Muscle of leg (tissue), 11 donors: ENCODE results near the gene CLMN. TPM values are rescaled to one million over a fixed set of nuclear protein-coding genes. Genes with fewer than 3 reads are reported as not detected.

Experiments used
- DNase-seq: peaks from one replicate; pipeline ENCODE4 v3.0.0; 2013
- H3K27ac ChIP-seq: one replicate; pipeline ENCODE4 v1.5.1; 2013; ENCODE audit warnings: mild to moderate bottlenecking, low read length, control low read depth
- H3K27me3 ChIP-seq: one replicate; pipeline ENCODE4 v1.6.1; 2013; ENCODE audit warnings: low read length; ENCODE audit not compliant: control insufficient read depth, insufficient read depth
- H3K36me3 ChIP-seq: one replicate; pipeline ENCODE4 v1.6.1; 2013; ENCODE audit warnings: low read length; ENCODE audit not compliant: control insufficient read depth, insufficient read depth
- H3K4me1 ChIP-seq: one replicate; pipeline ENCODE4 v1.6.1; 2013; ENCODE audit warnings: low read length; ENCODE audit not compliant: control insufficient read depth, insufficient read depth
- H3K4me3 ChIP-seq: one replicate; pipeline ENCODE4 v1.5.1; 2013; ENCODE audit warnings: low read length, control low read depth
- H3K9me3 ChIP-seq: replicated peaks from 2 replicates; pipeline ENCODE4 v1.6.1; 2013; ENCODE audit warnings: low read depth, low read length; ENCODE audit not compliant: control insufficient read depth
- WGBS: methylation state at CpG from one replicate; pipeline ENCODE4 v1.1.5; 2013; ENCODE audit warnings: missing lambda C conversion rate; ENCODE audit not compliant: insufficient coverage; 5-methylcytosine and 5-hydroxymethylcytosine counted together
- polyA plus RNA-seq, 8 donors: library from polyadenylated mRNA; unstranded; fragments of 120-200 nt; gene quantifications; one replicate each; pipeline versions ENCODE4 v1.2.1 to v1.2.3, GENCODE V29; 2013; ENCODE audit warnings: inconsistent platforms in 1 of 8, low replicate concordance in 1 of 8; ENCODE audit not compliant: insufficient read length in 8 of 8, insufficient read depth in 1 of 8
- total RNA-seq: library from RNA; stranded (reverse); fragments of 120-200 nt; gene quantifications from one replicate; pipeline ENCODE4 v1.2.4, GENCODE V29; 2013

The CLMN gene
- total and polyA plus RNA-seq, 9 donors: 2.1 to 4.0 (median 2.8) TPM

DNA sequence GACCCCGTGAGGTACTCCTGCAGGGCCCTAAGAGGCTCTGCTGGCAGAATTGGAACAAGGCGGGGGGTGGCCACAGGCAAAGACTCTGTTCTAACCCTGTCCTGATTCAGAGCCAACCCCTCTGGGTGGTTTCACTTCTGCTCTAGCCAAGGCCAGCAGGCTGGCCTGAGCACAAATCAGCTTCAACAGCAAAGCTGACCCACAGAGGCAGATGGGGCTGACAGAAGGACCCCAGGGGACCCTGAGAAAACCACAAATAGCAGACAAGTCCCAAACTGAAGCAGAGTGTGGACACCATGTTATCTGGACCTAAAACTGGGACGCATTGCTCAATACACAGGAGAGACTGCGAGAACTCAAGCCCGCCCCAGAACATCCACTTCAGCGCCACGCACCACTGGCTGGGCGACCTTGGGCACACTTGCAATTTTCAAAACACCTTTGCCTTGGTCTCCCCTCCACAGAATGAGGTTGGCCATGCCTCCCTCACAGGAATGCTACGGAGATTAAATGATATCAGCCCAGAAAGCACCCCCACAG lies 85.9 kb downstream of the CLMN start:
- H3K4me3 ChIP-seq: no peak overlapping the region
- H3K27ac ChIP-seq: no peak overlapping the region
- peak; percentile 36 for DNase-seq
- peaks cover 5% of the 10 kb centered on the region for H3K27me3 ChIP-seq
- no peaks in the 10 kb centered on the region for H3K9me3 ChIP-seq
- H3K4me1 ChIP-seq: peaks cover 27% of the 10 kb centered on the region
- no peaks in the 10 kb centered on the region for H3K36me3 ChIP-seq
- WGBS: 86% methylated on average over 8 of the region's 9 CpGs

DNA sequence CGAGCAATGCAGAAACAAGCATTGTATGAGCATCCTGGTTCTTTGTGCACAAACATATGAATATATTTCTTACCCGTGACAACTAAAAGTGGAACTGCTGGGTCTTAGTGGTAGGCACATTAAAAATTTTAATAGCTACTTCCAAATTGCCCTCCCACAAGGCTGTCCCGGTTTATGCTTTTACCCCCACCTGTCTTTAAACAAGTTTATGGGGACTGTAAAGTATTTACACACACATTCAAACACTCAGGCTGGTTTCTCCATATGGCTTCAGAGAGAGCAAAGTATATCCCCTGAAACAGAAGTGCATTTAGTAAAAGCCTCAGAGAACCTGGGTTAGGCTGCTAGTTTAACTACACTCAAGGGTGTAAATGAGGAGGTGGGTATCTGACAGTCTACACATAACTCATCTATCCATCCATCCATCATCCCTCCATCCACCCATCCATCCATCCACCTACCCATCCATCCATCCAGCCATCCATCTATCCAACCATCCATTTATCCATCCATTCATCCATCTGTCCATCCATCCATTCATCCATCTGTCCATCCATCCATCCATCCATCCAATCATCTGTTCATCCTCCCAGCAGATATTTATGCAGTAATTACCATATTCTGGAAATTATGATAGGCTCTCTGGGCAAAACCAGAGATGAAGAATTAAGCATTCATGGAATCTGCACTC lies 86.7 kb downstream of the CLMN start:
- Histone ChIP-seq H3K36me3 (no peaks in the 10 kb centered on the region), H3K4me1 (peaks cover 27% of the 10 kb centered on the region), H3K9me3 (no peaks in the 10 kb centered on the region), H3K27ac (no peak overlapping the region), H3K27me3 (peaks cover 7% of the 10 kb centered on the region), H3K4me3 (no peak overlapping the region)
- no peak for DNase-seq
- no CpG with 5 or more reads among the region's 3 CpGs for WGBS

DNA sequence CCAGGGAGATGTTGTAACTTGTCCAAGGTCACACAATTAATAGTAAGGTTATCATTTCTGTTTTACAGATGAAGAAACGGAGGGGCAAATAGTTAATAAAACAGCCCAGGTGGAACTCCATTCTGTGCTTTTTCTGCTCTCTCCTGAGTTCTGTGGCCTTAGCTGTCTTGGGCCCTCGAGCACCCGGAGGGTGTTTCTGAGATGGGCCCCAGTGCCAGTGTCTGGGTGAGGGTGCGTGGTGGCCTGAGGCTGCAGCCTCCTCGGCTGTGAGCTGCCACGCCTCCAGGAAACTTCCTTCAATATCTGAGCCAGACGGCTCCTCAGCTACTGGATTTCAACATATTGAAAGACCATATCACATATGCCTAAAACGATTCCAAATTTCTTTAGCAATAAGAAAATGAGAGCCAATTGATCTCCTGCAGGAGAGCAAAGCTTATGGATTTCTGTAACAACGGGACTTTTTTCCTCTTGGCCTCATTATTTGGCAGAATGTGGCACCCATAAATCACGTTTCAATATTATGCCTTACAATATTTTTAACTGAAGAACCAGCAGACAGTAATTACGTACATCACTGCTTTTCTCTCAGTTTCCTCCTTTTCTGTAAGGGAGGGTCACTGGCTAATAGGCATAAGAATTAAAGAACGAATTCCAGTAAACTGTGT lies 87.6 kb downstream of the CLMN start:
- Histone ChIP-seq H3K9me3 (no peaks in the 10 kb centered on the region), H3K27me3 (peaks cover 8% of the 10 kb centered on the region)
- DNase-seq: peak; percentile 82

DNA sequence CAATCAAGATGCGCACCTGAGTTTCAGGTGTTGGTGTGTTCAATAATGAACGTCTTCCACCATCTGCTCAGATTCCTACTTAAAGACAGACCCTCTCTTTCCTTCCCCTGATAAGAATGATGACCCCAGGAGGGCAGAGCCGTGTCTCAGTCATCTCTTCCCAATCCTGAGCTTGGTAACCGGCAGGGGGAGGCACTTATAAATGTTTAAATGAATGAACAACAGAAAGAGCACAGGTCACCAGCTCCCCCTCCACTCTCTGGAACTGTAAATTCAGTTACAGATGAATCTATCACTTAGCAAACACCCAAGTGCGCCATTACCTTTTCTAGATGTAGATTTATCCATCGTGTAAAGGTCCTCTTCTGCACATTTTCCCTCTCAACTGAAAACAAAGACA lies 90.0 kb downstream of the CLMN start:
- Histone ChIP-seq H3K4me3 (no peak overlapping the region), H3K36me3 (no peaks in the 10 kb centered on the region), H3K4me1 (peaks cover 29% of the 10 kb centered on the region), H3K27ac (no peak overlapping the region), H3K9me3 (no peaks in the 10 kb centered on the region), H3K27me3 (peaks cover 16% of the 10 kb centered on the region)
- DNase-seq: no peak
- WGBS: no CpG with 5 or more reads among the region's 6 CpGs

More for the DNA sequence above, 87.6 kb downstream of the CLMN start:
- no peaks in the 10 kb centered on the region for H3K36me3 ChIP-seq
- H3K4me1 ChIP-seq: peaks cover 30% of the 10 kb centered on the region
- no peak overlapping the region for H3K27ac ChIP-seq
- 35% methylated on average over 2 of the region's 12 CpGs for WGBS
- no peak overlapping the region for H3K4me3 ChIP-seq

DNA sequence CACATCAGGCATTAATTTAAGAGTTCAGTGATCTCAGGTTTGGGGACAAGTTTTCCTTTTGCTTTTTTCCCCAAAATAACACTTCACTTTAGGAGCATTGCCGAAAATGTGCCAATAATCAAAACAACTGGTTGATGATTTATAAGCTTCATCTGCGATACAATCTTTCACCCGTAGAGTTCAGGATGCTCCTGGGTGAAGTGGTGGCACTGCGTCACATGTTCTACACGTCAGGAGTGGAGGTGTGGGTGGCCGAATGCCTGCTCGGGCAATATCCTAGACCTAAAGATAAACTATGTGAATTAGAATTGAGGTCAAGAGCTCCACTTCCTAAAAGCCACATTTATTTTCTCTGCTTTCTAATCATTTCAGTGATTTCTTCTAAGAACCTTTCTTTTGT lies 91.5 kb downstream of the CLMN start:
- WGBS: 89% methylated on average over 4 of the region's 7 CpGs
- H3K27ac ChIP-seq: no peak overlapping the region
- no peak overlapping the region for H3K4me3 ChIP-seq
- DNase-seq: no peak
- no peaks in the 10 kb centered on the region for H3K36me3 ChIP-seq
- H3K27me3 ChIP-seq: peaks cover 16% of the 10 kb centered on the region
- H3K9me3 ChIP-seq: no peaks in the 10 kb centered on the region
- peaks cover 18% of the 10 kb centered on the region for H3K4me1 ChIP-seq

DNA sequence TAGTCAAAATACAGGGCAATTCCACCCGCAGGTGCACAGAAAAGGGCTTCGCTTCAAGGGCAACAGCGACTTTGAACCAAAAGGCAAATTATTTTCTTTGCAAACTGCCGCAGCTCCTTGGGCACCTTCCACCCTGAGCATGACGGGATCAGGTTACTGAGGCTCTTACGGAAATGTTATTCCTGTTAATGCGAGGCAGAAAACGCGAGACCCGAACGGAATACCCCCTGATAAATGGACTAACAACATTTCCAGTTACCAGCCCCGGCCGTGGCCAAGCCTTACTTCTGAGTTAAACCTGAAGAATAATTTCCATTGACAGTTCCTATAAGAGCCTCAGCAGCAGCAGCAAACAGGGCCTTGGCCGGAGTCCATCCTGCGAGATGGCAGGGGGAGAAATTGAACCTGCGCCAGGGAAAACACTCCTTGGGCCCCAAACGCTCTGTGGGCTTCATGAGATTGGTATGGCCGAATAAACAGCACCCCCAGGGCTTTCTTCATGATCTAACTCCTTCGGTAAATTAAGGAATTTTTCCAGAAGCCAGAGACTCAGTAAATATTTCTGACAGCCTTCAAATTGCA lies 92.3 kb downstream of the CLMN start:
- Histone ChIP-seq H3K36me3 (no peaks in the 10 kb centered on the region), H3K9me3 (no peaks in the 10 kb centered on the region), H3K27ac (peak overlapping the region; percentile 51), H3K4me1 (peaks cover 26% of the 10 kb centered on the region), H3K4me3 (no peak overlapping the region), H3K27me3 (peaks cover 16% of the 10 kb centered on the region)
- 29% methylated on average over 19 of the region's 19 CpGs for WGBS
- DNase-seq: peak; percentile 65

DNA sequence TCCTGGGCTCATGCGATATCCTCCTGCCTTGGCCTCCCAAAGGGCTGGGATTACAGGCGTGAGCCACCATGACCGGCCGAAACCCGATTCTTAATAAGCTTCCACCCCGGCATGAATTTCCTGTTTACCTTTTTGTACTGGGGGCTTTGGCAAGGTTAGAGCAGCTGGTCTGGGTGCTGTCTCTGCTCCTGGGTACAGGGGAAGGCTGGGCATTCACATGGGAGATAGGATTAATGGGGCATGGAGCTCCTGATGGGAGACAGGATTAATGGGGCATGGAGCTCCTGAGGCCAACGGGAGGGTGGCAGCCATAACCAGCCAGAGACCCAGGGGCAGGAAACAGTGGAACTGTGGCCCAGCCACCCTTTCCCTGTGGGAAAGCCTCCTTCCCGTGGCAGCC lies 92.9 kb downstream of the CLMN start:
- Histone ChIP-seq H3K27me3 (peaks cover 16% of the 10 kb centered on the region), H3K27ac (no peak overlapping the region), H3K4me1 (peaks cover 30% of the 10 kb centered on the region), H3K36me3 (no peaks in the 10 kb centered on the region), H3K9me3 (no peaks in the 10 kb centered on the region), H3K4me3 (no peak overlapping the region)
- DNase-seq: no peak
- 58% methylated on average over 3 of the region's 8 CpGs for WGBS

DNA sequence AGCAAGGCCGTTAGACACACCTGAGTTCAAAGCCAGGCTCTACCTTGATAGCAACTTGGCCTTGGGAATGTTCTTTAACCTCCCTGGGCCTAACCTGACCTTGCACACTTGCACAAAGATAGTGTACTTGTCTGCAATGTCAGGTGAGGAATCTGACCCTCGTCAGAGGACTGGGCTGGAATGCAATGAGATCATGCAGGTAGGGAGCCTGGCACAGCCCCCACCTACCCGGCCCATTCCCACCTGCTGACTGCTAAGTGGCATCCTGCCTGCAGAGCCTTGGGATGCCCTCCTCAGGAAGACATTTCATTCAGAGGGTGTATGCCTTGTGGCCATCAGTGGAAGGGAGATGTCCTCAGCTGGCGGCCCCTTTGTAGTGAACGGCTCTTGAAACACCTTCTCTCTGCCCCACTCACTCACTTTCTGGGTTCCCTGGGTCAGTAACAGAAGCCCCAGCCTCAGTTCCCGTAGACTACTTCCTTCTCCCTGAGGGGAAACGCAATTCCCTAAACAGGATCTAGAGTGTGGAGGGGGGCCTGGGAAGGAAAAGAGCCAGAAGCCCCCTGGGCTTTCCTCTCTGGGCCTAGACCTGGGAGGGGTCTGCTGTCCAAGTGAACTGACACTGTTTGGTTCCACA lies 94.3 kb downstream of the CLMN start:
- no peak overlapping the region for H3K27ac ChIP-seq
- WGBS: 100% methylated on average over 1 of the region's 7 CpGs
- peaks cover 15% of the 10 kb centered on the region for H3K27me3 ChIP-seq
- H3K4me3 ChIP-seq: no peak overlapping the region
- H3K9me3 ChIP-seq: no peaks in the 10 kb centered on the region
- no peaks in the 10 kb centered on the region for H3K36me3 ChIP-seq
- DNase-seq: no peak
- H3K4me1 ChIP-seq: peaks cover 44% of the 10 kb centered on the region

DNA sequence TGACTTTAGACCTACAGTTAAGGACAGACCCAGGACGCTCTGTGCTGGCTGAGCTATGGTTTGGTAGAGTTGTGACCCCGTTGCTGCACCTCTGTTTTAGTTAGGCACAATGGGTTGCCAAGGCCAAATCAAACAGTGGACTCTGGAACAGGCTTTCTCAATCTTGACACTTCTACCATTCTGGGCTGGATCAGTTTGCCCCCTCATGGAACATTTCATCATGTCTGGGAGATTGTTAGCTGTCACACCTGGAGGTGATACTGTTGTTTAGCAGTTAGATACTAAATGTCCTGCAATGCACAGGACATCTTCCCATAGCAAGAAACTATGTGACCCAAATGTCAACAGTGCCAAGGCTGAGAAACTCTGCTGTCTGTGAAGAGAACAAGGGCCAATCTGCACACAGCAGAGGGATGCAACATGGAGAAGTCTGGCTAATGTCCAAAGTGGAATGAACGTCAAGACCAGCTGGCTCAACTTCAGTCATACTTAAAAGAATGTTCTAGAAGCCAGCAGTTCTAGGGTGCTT lies 96.8 kb downstream of the CLMN start:
- 100% methylated on average over 2 of the region's 3 CpGs for WGBS
- Histone ChIP-seq H3K36me3 (peaks cover 4% of the 10 kb centered on the region), H3K4me3 (no peak overlapping the region), H3K27ac (no peak overlapping the region), H3K4me1 (peaks cover 57% of the 10 kb centered on the region), H3K27me3 (peaks cover 12% of the 10 kb centered on the region), H3K9me3 (no peaks in the 10 kb centered on the region)
- DNase-seq: peak; percentile 73
